Gastrocnemius medialis (tissue), 4 donors: ENCODE data around the gene KIF1A.

Experiments used
- CTCF ChIP-seq, 5 experiments: fragments of 450-650 bp in 3 of 5; fragments of 200-600 bp in 2 of 5; sonication (generic) in 2 of 5; IDR thresholded peaks in 4 of 5; conservative IDR thresholded peaks in 1 of 5; 1 replicate in 4 of 5; 2 replicates in 1 of 5; pipeline ENCODE4 v1.5.1; 2016 to 2019; ENCODE audit warnings: antibody characterized with exemption in 5 of 5, mild to moderate bottlenecking in 3 of 5, moderate library complexity in 3 of 5
- POLR2A ChIP-seq, 2 donors: fragments of 450-650 bp; IDR thresholded peaks; one replicate each; pipeline ENCODE4 v1.6.1; 2017; ENCODE audit warnings: antibody characterized with exemption in 2 of 2, mild to moderate bottlenecking in 2 of 2, moderate library complexity in 2 of 2

- TF ChIP-seq CTCF (IDR thresholded peaks at IDR 0.05 in 4 of 5, conservative IDR thresholded peaks at IDR 0.05 in 1 of 5), result no peak
- no peak for TF ChIP-seq POLR2A (IDR thresholded peaks at IDR 0.05)
These were observed 55.4 kb downstream of the KIF1A start for GRCh38 chr2:240764605-240765004.
